Dermis blood vessel endothelial cell (primary cell): ENCODE data around the gene DDIAS. TPM values are rescaled to one million over a fixed set of nuclear protein-coding genes. Genes with fewer than 3 reads are reported as not detected.
"Not testable (repeated sequence)": the region's sequence is repeated elsewhere in the genome, so short reads cannot be mapped to it uniquely, and the experiment has no call there.

ENCODE experiments used
- DNase-seq: peaks from one replicate; pipeline ENCODE4 v3.0.0; 2010
- total RNA-seq: library from RNA; depleted of rRNA; stranded (reverse); fragments of >200 nt; gene quantifications from 2 replicates; pipeline ENCODE4 v1.2.3, GENCODE V29; 2014

DDIAS gene
- total RNA-seq, 1 donor from 2014 or later = 4.6 TPM

DNA sequence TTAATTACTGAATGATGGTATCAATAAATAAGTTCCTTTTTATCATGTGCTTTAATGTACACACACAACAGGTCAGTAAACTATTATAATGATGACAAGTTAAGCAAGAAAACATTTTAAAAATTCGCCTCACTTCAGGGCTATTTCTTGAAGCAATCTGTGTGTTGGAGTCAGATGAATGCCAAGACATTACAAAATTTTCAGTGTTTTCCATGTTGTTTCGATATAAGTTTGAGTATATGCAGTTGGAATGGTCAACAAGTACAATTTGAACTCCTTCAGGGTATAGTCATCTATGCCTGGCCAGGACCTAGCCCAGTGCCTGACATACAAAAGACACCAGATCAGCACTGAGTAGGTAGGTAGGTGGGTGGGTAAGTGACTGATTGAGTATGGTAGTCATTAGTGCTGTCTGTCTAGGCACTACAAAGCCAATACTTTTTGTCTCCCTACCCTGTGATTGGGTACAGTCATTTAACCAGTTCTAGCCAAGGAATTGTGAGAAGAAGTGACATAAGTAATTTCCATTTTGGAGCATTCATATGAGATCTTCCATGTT lies 8.8 kb upstream of the DDIAS start:
- DNase-seq = no peak

DNA sequence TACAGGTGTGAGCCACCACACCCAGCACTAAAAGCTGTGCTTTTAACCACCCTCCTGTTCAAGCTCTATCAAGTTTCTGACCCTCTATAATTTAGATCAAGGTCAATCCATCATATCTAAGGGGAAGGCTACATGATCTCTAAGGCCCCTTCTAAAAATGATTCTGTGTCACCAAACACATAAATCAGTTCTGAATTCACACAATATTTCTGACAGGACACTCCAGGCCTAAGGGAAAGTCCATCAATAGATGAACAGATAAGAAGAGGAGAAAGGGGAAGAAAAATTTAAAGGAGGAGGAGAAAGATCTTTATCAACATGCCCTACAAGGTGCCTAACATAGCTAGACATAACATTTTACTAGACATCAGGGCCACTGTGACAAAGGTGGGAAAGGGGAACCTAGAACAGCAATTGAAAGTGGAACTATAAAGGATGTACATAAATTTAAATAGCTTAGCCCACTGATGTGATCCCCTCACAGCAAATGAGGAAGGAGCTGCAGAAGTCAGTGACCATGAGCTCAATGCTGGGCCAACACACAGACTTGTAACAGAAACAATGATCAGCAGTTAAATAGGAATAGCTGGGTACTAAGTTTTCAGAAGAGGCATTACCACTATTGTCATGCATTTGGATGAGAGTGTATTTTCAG lies 6.0 kb upstream of the DDIAS start:
- no peak for DNase-seq

DNA sequence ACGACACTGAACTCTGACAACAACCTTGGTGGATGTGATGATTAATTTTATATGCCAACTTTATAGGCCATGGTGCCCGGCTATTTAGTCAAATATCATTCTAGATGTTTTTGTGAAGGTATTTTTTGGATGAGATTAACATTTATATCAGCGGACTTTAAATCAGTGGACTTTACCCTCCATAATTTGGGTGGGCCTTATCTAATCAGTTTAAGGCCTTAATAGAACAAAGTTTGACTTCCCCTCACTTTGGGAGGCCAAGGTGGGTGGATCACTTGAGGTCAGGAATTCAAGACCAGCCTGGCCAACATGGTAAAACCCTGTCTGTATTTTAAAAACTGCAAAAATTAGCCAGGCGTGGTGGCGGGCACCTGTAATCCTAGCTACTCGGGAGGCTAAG lies 5.4 kb upstream of the DDIAS start:
- no peak for DNase-seq

DNA sequence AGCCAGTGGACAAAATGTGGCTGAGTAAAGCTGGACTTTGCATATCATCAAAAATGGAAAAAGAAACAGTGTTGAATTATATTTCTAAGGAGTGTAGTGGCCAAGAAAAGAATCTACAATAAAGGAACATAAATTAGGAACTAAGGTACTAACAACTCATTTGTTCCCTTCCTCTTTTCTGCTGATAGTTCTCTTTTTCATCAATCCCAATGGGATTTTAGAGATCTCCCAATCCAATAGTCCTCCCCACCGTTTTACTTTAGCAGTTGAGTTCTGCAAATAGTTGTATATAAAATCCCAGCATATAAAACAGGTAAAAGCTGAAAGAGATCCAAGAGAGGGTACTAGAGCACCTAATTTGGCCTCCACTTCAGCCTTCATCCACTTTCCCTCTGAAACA lies 3.3 kb upstream of the DDIAS start:
- no peak for DNase-seq

DNA sequence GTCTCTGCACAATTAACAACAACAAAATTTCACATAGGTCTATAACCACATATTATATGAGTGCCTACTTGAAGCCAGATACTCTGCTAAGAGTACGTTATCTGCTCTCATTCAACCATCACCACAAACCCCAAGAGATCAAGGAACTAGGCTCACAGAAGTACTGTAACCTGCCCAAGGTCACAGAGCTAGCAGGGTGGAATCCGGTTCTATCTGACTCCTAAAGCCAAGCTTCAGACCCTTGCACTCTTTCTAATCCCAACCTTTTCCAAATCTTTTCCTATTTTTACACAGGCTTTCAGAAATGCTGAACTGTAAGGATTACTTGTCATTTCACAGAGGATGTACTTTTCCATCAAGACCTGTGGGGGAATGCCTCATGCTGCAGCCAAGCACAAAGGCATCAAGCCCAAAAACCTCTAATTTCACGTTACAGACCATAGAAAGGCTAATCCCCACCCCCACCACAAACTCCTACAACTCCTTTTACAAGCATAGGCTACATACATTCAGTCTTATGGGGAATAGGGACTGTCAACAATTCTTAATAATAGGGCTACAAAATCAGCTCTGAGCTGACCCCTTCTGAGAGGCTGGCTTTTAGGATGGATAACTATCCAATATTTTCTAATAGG lies 2.2 kb upstream of the DDIAS start:
- peak; percentile 21 for DNase-seq

DNA sequence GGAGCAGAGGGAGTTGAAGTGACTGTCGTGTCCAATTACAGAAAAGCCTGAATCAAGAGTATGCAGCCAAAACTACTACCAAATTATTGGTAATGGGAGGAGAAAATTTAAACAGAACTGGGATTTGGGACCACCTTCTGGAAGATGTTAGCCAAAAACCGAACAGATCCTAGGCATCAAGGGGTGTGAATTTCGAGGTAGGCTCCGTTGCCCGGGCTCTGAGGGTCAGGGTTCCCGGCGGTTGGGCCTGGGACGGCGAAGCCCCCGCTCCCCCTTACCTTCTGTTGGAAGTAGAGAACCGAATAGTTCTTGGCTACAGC lies 1.6 kb upstream of the DDIAS start:
- no peak for DNase-seq

DNA sequence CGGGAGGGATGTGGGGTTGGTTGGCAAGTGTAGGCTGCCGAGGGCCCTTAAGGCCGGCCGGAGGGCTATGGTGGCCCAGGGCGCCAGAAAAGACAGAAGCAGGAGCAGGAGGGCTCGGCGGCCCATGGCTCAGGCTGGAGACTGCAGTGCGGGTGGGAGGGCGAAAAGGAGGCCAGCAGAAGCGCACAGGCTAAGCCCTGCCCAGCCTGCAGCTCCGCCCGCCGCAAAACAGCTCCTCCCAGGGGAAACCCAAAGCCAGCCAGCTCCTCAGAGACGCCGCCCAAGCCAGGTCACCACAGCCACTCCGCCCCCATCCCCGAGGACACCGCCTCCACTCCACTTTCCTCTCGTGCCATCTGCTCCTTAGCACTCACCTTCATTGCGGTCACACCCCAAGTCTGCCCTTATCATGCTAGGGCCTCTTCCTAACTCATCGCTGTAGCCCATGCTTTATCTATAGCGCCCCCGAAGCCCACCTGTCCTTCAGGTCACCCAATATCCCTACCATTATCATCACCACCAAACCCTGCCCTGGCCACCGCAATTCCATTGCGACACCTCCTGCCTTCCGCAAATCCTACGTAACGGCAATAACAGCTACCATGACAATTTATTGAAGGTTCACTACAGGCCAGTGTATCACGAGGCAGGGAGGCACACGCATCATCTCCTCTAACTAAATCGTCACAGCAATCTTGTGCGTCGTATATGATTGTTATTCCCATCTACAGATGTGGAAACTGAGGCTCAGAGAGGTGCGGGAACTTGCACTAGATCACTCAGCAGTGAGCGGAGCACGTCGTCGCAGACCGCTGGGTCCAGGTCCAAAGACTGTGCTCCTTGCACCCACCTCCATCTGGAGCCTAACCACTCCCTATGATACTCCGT lies 1.0 kb upstream of the DDIAS start, which contains the start of gene PRCP:
Gene PRCP, minus strand, starts transcription at position 154 of the 888 bp plus-strand sequence. Its CDS starts 28 bp downstream, at position 126.
- peak; percentile 93 for DNase-seq

DNA sequence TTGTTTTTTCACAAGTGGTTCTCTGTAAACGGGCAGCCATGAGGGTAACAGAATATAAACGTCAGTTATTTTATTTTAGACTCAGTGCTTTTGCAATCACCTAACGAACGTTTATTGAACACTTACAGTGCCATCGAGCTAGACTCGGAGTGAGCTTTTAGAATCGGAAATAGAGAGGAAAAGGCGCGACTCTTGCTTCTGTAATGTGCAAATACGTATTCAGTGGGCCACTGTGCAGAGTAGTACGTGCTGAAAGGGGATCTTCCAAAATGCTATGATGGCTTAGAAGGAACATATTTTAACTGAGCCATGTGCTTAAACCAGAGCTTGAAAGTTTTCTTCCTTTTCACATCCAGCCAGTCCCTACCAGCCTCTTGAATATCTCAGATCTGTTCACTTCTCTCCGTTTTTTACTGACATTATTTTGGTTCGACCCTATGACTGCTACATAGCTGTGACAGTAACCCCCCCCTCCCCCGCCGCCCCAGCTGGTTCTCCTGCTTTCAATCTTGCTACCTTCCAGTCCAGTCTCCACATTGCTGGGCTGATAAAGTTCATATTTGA lies 468 bp downstream of the DDIAS start:
- DNase-seq = no peak

DNA sequence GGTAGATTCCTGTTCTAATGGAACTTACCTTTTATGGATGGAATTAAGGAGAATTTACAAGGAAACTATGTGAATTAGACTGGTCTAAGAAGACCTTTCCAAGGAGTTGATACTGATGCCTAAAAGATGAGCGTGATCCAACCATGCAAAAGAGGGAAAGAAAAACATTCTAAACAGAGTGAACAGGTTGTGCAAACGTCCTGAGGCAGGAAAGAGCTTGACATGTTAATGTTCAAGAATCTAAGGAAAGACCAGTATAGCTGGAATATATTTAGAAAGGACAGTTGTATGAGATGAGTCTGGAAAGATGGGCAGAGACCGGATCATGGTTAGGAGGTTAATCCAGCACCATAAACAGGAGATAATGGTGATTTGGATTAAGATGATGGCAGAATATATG lies 1.3 kb downstream of the DDIAS start:
- no peak for DNase-seq

DNA sequence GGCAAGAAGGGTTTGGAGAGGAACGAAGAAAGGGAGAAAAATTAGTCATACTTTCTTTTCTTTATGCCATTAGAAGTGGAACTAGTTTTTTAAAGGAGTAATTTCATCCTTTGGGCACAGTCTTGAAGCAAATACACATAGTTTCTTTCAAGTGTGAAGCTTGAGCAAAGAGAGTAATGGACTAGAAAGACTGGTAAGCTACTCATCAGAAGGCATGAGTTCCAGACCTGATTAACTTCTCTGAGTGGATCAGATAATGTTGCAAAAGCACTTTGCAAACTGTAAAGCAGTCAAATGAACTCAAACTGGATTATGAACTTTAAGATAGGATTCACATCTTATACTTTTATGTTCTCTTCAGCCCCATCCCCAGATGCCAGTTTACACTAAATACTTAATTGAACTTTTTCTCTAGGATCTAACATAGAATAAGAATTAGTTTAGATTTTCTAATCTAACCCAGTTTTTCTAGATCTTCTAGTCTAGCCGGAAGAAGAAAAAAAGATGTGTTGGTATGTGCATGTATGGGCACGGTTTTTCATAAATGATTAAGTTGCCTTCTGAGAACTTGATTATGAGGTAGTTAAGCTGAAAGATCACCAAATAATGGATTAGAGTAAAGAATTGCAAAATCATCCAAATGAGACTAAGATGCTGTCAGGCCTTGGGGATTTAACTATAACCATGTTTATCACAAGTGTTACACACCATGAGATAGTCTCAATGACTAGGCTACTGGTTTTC lies 2.5 kb downstream of the DDIAS start:
- no peak for DNase-seq

DNA sequence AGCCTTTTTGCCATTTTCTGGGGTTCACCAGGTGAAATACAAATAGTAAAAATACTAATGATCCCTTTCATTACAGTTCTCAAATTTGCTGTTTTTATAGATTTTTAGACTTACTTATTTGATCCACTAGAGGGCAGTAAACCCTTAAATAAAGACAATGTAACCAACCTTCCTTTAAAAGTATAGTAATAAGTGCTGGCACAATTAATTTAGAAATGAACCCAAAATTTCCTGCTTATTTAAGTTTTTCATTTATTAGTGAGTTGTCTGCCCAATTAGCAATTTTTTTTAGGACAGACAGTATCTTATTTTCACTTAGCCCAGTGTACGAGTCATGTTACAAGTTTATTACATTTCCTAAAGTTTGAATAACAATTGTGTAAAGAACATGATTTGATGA lies 4.7 kb downstream of the DDIAS start:
- peak; percentile 49 for DNase-seq

DNA sequence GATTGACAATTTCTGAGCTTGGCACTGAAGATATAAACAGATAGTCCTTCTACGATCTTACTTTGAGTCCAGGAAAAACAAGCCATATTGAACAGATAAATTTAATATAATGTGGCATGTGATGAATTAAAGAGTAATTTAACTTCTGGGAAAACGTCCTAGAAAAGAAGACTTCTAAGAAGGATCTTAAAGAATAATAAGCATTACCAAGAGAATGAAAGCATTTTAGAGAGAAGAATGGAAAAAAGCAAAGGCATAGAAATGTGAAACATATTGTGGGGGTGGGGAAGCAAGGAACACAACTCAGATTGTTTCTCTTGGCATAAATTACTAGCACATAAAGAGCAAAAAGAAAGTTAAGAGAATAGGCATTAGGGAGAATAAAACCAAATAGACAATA lies 5.4 kb downstream of the DDIAS start:
- no peak for DNase-seq

DNA sequence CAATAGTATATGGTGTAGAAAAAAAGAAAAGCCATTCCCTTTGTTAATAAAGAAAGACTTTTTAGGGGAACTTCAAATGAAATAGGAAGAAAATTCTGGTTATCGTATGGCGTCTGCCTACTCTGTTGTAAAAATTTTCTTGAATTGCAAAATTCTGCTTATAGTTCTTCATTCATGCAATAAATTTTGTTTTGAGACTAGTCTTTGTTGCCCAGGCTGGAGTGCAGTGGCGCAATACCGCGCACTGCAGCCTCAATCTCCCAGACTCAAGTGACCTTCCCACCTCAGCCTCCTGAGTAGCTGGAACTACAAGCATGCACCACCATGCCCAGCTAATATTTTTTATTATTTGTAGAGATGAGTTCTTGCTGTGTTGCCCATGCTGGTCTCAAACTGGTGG lies 5.8 kb downstream of the DDIAS start:
- DNase-seq = no peak

DNA sequence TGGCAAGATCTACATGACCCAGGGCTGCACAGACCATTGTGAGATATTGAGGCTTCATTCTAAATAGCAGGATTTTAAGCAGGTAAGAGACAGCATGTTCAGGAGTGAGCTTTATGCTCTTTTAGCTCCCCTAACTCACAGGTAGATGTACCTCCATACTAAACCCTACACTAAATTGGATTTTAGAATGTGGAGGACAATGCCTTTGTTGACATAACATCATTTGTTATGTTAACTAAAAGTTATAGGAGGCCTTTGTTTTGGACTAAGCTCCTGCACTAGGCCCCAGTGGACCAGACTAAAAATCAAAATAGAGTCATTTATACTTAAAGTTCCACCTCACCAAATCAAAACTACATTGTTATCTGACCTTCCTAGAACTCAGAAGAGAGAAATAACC lies 6.8 kb downstream of the DDIAS start:
- DNase-seq = no peak

DNA sequence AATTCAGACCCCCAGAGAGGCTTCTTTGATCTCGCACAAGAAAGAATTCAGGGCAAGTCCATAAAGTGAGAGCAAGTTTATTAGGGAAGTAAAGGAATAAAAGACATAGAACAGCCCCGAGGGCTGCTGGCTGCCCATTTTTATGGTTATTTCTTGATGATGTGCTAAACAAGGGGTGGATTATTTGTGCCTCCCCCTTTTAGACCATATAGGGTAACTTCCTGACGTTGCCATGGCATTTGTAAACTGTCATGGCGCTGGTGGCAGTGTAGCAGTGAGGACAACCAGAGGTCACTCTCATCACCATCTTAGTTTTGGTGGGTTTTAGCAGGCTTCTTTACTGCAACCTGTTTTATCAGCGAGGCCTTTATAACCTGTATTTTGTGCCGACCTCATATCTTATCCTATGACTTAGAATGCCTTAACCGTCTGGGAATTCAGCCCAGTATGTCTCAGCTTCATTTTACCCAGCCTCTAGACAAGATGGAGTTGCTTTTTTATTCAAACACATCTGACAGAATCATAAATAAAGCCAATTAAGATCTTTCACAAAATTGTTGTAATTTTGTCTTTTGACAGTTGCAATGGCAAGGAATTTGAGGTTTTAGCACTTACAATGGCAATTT lies 7.6 kb downstream of the DDIAS start:
- no peak for DNase-seq

DNA sequence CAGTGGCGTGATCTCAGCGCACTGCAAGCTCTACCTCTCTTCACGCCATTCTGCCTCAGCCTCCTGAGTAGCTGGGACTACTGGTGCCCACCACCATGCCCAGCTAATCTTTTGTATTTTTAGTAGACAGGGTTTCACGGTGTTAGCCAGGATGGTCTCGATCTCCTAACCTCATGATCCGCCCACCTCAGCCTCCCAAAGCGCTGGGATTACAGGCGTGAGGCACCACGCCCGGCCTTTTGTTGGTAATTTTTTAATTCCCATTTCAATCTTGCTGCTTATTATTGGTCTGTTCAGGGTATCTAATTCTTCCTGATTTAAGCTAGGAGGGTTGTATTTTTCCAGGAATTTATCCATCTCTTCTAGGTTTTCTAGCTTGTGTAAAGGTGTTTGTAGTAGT lies 18.2 kb downstream of the DDIAS start:
- not testable (repeated sequence) for DNase-seq

DNA sequence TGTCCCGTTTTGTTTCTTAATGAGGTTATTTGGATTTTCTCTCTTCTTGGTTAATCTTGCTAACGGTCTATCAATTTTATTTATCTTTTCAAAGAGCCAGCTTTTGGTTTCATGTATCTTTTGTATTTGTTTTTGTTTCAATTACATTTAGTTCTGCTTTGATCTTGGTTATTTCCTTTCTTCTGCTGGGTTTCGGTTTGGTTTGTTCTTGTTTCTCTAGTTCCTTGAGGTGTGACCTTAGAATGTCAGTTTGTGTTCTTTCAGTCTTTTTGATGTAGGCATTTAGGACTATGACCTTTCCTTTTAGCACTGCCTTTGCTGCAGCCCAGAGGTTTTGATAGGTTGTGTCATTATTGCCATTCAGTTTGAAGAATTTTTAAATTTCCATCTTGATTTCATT lies 18.7 kb downstream of the DDIAS start:
- not testable (repeated sequence) for DNase-seq

DNA sequence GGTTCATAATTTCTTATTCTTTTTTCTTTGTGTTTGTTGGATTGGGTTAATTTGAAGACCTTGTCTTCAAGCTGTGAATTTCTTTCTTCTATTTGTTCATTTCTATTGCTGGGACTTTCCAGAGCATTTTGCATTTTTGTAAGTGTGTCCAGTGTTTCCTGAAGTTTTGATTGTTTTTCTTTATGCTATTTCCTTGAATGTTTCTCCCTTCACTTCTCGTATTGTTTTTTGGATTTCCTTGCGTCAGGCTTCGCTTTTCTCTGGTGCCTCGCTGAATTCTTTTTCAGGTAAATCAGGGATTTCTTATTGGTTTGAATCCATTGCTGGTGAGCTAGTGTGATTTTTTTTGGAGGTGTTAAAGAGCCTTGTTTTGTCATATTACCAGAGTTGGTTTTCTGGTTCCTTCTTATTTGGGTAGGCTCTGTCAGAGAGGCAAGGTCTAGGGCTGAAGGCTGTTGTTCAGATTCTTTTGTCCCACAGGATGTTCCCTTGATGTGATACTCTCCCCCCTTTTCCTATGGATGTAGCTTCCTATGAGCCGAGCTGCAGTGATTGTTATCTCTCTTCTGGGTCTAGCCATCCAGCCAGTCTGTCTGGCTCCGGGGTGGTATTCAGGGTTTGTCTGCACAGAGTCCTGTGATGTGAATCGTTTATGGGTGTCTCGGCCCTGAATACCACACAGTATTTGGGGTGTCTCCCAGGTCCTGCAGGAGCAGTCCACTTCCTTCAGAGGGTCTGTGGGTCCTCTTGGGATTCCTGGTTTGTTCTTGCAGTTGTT lies 21.0 kb downstream of the DDIAS start:
- peak; percentile 49 for DNase-seq

DNA sequence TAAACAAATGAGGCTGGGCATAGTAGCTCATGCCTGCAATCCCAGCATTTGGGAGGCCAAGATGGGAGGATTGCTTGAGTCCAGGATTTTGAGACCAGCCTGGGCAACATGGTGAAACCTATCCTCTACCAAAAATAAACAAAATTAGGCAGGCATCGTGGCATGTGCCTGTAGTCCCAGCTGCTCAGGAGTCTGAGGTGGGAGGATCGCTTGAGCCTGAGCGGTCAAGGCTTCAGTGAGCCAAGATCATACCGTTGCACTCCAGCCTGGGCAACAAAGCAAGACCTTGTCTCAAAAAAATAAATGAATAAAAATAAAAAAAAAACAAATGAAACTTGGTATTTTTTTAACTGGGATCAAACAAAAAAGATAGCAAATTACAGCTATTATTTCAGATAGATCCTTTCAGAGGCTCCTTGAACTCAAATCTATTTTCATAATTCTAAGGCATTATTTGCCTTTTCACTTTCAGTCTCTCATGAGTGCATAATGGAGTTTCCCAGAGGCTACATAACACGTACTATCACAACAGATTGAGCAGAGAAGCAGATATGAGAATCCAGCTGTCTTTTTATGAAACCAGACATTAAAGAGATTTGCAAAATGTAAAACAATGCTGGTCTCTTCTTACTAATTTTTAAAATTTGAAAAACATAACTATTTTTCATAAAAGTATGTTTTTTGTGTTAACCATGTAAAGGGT lies 23.1 kb downstream of the DDIAS start:
- no peak for DNase-seq

DNA sequence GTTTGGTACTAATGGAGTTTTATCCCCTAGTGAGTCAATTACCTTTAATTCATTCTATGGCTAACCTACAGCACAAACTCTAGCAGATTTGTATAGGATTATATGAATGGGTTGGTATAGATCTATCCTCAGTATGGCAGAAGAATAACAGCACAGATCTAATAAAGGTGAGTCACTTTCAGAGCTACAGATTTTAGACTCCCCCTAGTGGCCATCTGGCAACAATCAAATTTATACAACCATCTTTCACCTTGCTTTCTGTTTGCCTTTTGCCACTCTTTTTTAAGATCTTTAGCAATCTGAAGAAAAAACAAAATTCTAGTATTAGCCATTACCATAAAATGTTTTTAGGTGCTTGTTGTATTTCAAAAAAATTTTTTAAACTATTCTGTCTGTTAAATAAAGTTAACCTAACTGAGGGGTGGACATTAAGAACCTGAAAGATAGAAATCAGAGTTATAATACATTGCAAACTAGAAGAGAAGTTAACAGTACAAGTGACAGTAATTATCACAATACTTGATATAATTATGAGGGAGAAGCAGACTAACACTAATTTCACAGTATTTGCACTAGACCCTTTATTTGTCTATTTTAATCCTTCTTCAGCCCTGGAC lies 25.8 kb downstream of the DDIAS start:
- peak; percentile 79 for DNase-seq
